ENCODE data around the gene ANKS1B.
"Not testable (repeated sequence)": the region's sequence is repeated elsewhere in the genome, so short reads cannot be mapped to it uniquely, and the experiment has no call there.

ANKS1B gene

DNA sequence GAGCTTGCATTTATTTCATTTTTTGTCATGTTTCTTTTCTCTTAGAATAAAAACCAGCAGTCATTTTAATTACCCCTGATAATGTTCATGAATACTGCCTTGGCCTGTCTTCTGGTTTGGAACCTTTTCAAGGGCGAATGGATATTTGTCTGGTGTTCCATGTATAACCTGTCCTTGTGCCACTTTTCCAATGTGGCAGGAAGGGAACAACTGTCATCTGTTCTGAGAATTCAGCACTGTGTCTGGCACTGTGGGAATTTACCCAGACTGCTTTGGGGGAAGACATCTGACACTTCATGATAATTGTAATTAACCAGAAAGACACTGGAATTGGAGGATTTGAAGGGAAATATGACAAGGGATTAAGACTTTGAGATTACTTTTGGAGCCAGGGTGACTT is 986.8 kb downstream of the ANKS1B start:
- ATAC-seq: no peak

DNA sequence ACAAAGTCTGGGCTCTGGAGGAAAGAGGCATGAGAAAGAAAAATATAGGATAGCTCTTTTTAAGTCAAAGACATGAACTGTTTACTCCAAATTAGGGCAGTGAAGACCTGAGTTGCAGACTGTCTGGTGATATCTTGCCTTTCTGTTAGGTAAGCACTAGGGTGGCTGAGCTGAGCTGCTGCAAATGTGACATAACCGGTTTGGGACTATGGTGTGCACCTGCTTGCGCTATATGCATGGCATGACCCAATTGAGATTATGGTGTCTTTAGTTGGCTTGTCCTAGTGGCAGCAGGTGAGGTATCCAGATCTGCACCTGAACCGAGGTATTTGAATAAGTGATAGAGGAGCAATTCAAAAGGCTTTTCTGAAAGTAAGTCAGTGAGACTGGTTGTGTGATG is 994.1 kb downstream of the ANKS1B start:
- no peak for ATAC-seq

DNA sequence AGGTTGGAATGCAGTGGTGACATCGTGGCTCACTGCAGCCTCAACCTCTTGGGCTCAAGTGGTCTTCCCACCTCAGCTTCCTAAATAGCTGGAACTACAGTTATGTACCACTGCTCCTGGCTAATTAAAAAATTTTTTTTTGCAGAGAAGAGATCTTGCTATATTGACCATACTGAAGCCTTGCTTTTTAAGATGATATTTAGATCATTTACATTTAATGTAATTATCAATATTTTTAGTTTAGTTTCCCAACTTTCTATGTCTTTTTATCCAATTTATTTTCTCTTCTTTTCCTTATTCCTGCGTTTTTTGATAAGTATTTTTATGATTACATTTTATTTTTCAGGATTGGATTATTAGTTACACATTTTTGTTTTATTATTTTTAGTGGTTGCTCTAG is 999.6 kb downstream of the ANKS1B start:
- no peak for ATAC-seq

DNA sequence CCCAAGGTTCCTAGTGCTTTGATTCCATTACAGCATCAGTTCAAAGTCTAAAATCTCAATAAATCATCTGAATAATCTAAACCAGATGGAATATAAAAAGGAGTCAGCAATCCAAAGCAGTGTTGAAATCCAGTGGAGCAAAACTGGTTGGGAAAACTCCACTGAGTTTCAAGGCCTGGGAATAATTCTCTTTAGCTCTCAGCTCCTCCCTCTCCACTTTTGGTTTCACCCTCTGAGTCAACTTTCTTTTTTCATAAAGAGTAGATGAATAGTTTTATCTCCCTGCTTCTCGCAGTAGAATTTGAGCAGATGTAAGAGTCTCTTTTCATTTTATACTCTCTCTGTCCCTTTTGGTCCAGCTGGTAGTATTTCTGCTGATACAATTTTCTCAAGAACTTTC is 1001.1 kb downstream of the ANKS1B start:
- ATAC-seq: no peak

DNA sequence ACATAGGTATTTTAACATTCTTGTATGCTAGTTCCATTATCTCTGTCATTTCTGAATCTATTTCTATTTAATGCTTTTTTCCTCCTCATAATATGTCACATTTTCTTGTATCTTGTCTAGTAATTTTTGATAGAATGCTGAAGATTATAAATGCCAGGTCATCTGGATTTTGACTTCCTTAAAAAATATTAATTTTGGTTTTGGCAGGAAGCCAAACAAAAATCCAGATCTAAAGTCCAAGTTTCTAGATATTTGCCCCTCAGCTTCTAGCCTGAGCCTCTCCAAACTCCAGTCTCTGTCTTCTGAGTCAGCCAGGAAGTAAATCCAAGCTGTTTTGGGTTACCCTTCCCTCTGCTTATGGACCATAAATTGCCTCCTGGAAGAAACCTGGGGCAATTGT is 1004.2 kb downstream of the ANKS1B start:
- no peak for ATAC-seq

DNA sequence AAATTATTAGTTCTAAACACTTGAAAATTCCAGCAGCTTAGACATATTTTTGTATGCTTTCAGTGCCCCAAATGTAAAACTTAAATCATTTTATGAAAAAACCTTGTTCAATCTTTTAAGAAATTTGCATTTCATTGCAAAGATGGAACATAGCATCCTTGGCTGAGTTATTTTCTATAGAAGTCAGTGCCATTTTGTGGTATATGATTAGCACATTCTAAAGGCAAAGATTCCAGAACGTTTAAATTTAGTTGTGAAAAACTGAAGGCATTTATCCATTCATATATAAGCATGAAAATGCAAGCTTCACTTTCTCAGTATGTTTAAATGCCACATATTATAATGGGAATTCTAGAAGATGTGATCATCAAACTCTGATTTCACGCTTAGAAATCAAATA is 1007.5 kb downstream of the ANKS1B start:
- ATAC-seq: no peak

DNA sequence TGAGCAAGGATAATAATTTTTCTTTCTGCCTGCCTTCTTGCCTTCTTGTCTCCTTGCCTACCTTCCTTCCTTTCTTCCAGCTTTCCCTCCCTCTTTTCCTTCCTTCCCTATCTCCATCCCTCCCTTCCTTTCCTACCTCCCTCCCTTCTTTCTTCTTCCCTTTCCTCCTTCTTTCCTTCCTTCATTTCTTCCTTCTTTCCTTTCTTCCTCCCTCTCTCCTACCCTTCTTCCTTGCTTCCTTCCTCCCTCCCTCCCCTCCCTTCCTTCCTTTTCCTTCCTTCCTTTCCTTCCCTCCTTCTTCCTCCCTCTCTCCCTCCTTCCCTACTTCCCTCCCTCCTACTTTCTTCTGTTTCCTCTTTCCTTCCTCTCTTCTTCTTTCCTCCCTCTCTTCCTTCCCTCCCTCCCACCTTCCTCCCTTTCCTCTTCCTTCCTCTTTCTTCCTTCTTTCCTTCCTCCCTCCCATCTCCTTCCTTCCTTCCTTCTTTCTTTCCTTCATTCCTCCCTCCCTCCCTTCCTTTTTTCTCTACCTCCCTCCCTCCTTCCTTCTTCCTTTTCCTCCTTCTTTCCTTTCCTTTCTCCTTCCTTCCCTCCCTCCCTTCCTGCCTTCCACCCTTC is 1009.9 kb downstream of the ANKS1B start:
- ATAC-seq: no peak

DNA sequence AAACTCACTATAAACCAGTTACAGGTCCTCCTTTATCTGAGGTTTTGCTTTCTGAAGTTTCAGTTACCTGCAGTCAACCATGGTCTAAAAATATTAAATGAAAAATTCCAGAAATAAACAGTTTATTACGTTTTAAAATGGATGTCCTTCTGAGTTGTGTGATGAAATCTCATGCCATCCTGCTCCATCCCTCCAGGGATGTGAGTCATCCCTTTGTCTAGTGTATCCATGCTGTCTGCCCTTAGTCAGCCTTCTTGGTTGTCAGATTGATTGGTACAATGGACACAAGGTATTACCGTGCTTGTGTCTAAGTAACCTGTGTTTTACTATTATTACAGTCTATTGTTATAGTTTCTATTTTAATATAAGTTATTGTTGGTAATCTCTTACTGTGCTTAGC is 1011.3 kb downstream of the ANKS1B start:
- ATAC-seq: no peak

DNA sequence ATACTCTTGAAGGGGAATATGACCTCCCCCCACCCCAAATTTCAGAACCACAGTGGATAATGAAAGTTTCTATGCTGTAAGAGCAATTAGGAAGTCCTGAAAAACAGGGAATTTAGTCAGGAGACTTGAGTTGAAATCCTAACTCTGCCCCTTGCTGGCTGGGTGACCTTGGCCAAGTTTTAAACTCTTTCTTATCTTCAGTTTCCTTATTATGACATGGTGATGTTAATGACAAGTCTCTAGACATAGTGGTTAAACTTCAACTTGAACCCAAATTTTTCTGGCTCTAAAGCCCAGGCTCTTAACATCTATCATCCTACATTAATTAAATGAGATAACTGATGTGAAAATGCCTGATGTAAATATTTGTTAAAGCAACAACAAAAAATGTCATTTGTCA is 1013.8 kb downstream of the ANKS1B start:
- no peak for ATAC-seq

DNA sequence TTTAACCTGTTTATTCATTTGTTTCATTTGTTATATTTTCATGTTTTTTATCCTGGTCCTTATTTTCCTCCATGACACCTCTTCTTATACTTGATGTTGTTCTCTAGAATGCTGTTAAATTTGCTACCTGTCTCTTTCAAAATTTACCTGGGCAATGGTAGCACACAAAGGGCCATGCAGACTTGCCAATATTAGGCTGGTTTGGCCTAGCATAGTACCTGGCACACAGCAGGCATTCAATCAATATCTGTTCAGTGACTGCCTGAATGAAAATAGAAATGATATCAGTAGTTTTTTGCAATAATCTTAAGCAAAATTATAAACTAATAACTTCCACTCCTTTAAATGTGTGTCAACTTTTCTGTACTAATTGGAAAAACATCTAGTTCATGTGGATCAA is 1014.5 kb downstream of the ANKS1B start:
- ATAC-seq: no peak

DNA sequence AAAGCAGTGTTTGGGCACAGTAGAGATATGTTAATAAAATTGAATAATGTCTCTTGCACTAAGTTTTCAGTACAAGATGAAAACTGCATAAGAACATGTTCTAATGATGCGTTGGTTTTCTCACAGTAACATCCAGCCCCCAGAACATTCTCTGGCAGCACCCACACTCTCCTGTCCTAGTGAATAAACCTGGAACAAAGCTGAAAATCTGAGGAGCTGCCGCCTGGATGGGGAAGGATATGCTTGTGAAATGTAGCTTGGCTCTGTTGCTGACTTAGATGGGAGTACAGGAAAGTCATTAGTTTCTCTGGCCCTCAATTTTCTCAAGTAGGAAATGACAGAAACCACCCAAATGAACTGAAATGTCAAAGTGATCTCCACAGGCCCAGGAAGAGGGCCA is 1015.8 kb downstream of the ANKS1B start:
- ATAC-seq: no peak

DNA sequence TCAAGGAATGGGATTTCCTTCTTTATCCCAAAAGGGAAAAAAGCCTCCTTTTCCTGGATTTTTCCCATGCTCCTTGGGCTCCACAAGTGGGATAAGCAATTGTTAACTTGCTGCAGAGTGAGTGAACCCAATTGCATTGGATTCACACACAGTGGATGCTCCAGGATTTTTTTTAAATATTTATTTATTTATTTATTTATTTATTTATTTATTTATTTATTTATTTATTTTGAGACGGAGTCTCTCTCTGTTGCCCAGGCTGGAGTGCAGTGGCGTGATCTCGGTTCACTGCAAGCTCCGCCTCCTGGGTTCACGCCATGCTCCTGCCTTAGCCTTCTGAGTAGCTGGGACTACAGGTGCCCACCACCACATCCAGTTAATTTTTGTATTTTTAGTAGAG is 1027.6 kb downstream of the ANKS1B start:
- not testable (repeated sequence) for ATAC-seq

DNA sequence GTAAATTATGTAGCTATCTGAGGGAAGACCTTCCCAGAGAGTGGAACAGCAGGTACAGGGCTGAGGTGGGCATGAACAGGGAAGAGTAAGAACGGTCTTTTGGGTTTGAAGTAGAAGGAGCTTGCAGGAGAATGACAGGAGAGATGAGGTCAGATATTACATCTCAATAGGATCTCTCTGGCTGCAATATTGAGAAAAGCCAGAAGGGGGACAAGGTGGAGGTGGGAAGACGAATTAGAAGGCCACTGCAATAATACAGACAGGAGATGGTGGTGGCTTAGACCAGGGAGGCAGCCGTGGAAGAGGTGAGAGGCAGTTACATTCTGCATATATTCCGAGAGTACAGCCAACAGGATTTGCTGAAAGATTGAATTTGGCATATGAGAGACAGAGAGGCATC is 1029.5 kb downstream of the ANKS1B start:
- ATAC-seq: no peak

DNA sequence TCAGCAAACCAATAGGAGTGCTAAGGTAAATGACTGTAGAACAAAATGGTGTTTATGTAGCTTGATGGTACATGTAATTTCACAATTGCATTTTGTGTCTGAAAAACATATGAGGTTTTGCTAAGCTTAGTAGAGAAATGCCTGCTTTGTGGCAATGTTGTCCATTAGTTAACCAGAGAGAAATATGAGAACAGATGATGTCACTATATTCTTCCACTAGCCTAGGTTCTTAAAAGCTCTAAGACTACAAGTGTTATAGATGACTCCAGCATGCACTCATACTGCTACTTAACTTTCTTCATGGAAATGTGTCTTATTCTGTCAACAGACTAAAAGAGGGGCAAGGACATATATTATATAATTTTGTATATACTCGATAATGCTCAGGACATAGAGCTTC is 1030.2 kb downstream of the ANKS1B start:
- no peak for ATAC-seq

DNA sequence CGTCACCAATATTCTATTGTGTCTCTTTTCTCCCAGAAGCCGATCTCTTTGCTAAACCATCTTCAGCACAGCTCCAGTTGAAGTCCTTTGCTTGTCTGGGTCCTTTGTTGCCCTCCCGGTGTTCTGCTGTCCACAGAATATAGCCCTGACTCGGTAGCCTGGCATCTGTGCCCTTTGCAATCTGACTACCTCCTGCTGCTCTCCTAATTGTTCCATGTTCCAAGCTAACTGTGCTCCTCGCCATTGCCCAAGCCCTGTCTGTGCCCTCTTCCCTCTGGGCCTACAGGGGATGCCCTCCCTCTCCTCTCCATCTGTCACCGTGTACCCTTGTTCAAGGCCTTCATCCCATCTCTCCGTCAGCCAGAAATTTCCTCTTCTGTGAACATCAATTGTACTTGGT is 1033.3 kb downstream of the ANKS1B start:
- no peak for ATAC-seq

DNA sequence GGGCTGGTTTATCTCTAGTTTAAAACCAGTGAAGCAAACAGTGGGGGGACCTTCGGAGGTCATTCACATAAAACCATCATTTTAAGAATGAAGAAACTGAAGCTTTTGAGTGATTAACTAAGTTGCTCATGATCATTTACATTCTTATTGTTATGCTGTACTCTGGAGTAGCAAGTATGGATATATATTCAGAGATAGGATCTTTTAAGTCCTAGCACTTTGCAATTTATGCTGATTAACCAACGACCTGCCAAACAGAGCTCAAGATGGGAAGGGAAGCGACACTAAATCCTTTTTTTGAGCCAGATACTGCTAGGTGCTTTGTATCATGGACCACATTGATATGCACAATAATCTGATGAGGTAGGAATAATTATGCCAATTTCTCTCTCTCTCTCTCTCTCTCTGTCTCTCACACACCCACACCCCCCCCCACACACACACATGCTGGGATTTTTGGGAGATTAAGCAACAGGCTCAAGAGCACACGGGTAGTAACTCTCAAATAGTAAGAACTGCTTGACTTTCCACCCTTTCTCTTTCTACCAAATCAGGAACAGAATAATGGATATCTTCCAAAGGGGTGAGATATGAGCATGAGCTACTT is 1036.3 kb downstream of the ANKS1B start:
- no peak for ATAC-seq

DNA sequence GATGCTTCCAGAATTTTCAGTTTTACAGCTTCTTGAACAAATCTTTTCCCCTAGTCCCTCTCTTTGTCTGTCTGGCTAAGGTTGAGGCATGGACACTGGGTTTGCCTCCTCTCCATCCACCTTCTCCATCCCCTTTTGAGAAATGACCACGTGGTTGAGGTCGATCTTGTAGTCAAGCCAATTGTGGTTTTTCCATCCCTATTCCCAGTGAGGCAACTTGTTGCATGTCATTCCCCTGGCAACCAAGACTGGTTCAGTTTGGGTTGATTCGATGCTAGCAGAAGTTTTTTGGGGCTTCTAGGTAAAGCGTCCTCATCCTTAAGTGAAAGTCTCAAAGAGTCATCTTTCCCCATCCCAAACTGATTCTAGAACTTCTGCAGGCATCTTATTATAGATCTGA is 1038.9 kb downstream of the ANKS1B start:
- ATAC-seq: no peak

DNA sequence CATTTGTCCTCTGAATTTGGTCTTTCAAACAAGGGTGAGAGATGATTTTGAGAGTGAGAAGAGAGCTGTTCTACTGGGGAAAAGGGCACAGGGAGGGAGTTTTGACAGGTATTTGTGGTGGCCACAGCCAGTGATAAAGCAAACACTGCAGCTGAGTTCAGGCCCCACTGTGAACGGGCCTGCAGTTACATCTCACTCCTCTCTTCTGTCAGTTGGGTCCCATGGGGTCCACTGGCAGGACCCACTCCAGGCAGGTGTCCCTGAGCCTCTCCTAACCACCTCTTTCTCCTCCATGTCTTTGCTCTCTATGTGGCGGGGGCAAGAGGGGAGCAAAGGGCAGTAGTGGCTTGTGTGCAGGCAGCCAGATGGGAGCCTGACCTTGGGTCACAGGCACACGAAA is 1044.8 kb downstream of the ANKS1B start:
- ATAC-seq: no peak

DNA sequence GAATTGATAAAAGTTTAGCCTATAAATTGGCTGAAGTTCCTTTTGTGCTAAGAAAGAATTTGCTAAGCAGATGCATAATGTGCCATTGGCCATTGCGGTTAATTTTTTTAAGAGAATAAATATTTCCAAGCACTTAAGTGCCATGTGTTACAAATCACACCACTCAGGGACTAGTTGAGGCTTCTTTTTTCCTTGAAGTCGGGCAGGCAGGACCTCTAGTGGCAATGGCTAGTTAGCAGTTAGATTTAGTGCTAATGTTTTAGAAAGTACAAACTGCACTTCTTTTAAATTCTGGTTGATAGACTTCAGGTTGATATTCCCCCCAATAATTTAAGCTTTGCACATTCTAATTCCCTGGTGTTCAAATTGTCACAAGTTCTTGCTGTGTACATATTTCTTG is 1045.4 kb downstream of the ANKS1B start:
- no peak for ATAC-seq

DNA sequence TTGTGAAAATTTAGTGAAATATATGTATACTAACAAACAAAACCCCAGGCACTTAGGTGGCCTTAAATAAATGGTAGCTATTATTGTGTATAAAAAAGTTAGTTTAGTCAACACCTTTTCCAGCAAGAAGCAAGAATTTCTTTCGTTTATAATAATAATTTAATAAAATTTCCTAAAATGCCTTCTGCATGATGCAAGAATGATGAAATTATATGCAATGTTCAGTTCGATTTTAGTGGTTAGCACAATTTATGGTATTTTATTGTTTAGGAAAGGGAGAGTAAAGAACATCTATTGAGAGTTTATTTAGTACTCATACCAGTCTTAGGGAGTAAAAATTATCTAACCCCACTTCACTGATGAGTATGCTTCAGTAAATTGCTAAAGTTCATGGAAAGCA is 1048.9 kb downstream of the ANKS1B start:
- ATAC-seq: no peak

DNA sequence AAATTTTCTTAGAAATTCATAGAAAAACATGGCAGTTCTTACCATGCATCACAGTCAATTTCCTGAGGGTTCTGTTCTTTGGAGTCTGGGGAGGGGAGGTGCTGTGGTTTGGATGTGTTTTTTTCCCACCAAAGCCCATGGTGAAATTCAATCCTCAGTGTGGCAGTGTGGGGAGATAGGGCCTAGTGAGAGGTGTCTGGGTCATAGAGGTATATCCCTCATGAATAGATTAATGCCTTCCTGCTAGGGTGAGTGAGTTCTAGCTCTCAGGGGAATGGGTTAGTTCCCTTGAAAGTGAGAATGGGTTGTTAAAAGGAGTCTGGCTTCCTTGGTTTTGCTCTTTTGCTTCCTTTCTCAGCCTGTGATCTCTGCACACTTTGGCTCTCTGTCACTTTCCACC is 1061.9 kb downstream of the ANKS1B start:
- no peak for ATAC-seq

DNA sequence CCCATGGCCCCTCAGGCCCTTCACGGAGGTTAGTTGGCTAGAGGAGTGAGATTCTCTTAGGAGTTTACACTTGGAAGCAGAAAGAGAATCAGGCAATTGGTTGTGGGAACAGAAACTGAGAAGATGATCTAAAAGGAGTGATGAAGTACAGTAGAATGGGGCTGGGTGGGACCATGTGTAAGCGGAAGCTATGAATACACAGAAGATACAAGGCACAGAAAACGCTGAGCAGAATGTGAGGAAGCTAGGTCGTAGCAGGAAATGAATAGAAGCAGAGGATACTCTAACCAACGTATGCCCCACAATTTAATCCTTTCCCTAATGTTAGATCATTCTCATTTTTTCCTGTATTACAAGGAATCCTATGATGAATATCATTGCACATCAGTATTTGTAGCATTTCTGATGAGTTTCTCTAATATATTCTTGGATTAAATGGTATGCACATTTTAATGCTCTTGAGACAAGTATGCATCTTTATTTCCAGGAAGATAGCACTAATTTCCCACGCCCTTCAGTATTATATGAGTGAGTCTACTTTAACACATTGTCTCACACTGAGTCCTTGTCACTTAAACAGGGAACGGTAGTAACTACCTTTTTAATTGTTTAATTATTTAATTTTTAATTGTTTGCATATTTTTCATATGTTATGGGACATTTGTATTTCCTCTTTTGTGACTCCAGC is 1066.4 kb downstream of the ANKS1B start:
- ATAC-seq: no peak

DNA sequence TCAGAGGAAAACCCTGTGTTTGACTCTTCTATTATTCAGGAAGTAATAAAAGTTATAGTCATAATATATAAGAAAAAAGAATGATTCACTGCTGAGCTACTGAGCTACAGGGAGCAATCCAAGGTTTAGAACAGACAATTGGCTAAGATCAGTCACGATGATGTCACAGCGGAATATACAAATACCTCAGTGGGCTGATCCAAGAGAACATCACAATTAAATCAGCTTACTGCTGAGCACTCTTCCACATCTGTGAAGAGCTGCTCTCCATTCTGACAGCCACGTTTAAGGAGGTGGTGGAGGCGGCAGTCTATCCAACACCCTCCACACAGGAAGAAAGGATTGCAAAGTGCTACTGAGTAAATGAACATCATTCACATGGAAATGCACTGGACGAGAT is 1068.6 kb downstream of the ANKS1B start:
- ATAC-seq: no peak

DNA sequence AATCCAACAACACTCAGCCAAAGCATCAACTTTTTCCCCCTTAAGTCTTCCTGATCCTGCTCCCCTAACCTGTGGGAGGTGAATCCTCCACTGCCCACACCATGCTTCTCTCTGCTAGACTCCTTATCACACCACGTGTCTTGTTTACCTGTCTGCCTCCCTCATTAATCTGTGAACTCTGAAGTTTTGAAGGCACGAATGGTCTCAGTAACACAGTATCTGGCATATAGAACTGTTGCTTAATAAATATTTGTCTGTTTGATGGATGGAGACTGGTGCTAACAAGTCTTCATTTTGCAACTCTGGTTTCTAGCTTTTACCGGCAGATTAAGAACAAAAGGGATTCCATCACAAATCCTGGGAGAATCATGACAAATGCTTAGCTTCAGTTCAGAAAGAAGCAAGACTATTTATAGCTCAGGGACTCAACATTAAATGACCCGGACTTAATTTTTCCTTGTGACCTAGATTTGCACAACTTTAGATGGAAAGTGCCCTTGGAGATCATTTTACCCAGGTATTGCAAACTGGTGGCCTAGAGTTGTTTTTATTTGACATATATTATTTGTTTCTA is 1072.2 kb downstream of the ANKS1B start:
- no peak for ATAC-seq

Measured in activated CD4-positive, CD25-positive, alpha-beta regulatory T cell treated with anti-CD3 and anti-CD28 coated beads, Interleukin-2, amount 50 U/mL, for 24 hours (primary cell).